DMS153 (cell line): ENCODE measurements around the gene VAV1.
A peak's percentile ranks its signal among the peaks of the same experiment; 100 is the strongest.
"Not testable (repeated sequence)": the region's sequence is repeated elsewhere in the genome, so short reads cannot be mapped to it uniquely, and the experiment has no call there.

Source experiments
- DNase-seq: peaks from one replicate; lab custom pipeline; 2025; lab: John Stamatoyannopoulos, UW

Gene VAV1

GRCh38 chr19:6852001-6852400 lies 79.5 kb downstream of the VAV1 start:
- DNase-seq: no peak

- no peak for DNase-seq
Measured at GRCh38 chr19:6853868-6854267, 81.4 kb downstream of the VAV1 start.

- no peak for DNase-seq
Measured at GRCh38 chr19:6854758-6855157, 82.2 kb downstream of the VAV1 start.

GRCh38 chr19:6856749-6857372 lies 84.4 kb downstream of the VAV1 start:
- no peak for DNase-seq

GRCh38 chr19:6861683-6862286 lies 89.3 kb downstream of the VAV1 start:
- DNase-seq: no peak

GRCh38 chr19:6862673-6863078 lies 90.2 kb downstream of the VAV1 start:
- peak; percentile 69 for DNase-seq

GRCh38 chr19:6864325-6864940 lies 91.9 kb downstream of the VAV1 start:
- no peak for DNase-seq

- DNase-seq: no peak
Measured at GRCh38 chr19:6865849-6866248, 93.3 kb downstream of the VAV1 start.

- DNase-seq: no peak
Measured at GRCh38 chr19:6866741-6867151, 94.2 kb downstream of the VAV1 start.

- no peak for DNase-seq
Measured at GRCh38 chr19:6868351-6868750, 95.8 kb downstream of the VAV1 start.

- DNase-seq: not testable (repeated sequence)
Measured at GRCh38 chr19:6869151-6869882, 96.8 kb downstream of the VAV1 start.

GRCh38 chr19:6873708-6874431 lies 101.4 kb downstream of the VAV1 start:
- no peak for DNase-seq

GRCh38 chr19:6875218-6875617 lies 102.7 kb downstream of the VAV1 start:
- no peak for DNase-seq

- no peak for DNase-seq
Measured at GRCh38 chr19:6876748-6877147, 104.2 kb downstream of the VAV1 start.

- DNase-seq: no peak
Measured at GRCh38 chr19:6877766-6878165, 105.3 kb downstream of the VAV1 start.

GRCh38 chr19:6886277-6886897 lies 113.9 kb downstream of the VAV1 start:
- DNase-seq: no peak

- no peak for DNase-seq
Measured at GRCh38 chr19:6887316-6887715, 114.8 kb downstream of the VAV1 start, which contains the start of gene ADGRE1. ADGRE1 (plus strand) TSS chr19:6887579; CDS start chr19:6887609, 30 bp downstream.

GRCh38 chr19:6888967-6889366 lies 116.5 kb downstream of the VAV1 start:
- DNase-seq: no peak

GRCh38 chr19:6890401-6890913 lies 117.9 kb downstream of the VAV1 start:
- DNase-seq: no peak

- no peak for DNase-seq
Measured at GRCh38 chr19:6890938-6891337, 118.4 kb downstream of the VAV1 start.

GRCh38 chr19:6891761-6892385 lies 119.4 kb downstream of the VAV1 start:
- DNase-seq: no peak
